C4-2B (cell line): ENCODE data around the gene ITFG2.

Experiments
- H3K27ac ChIP-seq: fragments of 450-650 bp; 2 replicates; pipeline ENCODE4 v1.5.1; 2017
- ZFX ChIP-seq: fragments of 450-650 bp; IDR thresholded peaks from 2 replicates; pipeline ENCODE4 v1.6.1; 2017
- TF ChIP-seq, protein P1 (sequence below): fragments of 450-650 bp; conservative IDR thresholded peaks from 2 replicates; pipeline ENCODE4 v1.5.1; 2017; ENCODE audit warnings: mild to moderate bottlenecking

Gene ITFG2

DNA sequence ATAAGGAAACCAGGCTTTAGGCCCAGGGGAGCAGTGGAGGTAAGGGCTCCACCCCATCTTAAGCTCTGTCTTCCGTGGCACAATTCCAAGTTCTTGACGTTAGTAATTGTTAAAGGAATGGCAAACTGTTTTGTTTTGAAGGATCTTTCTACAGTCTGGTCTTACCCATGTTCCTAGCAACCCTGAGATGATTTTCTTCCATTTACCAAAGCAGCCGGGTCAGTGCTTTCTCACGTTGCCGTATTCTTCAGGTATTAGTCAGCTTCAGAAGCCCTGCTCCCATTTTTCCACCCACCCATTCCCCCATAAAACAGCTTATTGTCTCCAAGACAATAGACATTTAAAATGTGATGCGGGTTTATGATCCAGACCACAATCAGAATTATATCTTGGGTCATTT lies 12.1 kb downstream of the ITFG2 start:
- no peak overlapping the region for H3K27ac ChIP-seq
- TF ChIP-seq, protein P1, sequence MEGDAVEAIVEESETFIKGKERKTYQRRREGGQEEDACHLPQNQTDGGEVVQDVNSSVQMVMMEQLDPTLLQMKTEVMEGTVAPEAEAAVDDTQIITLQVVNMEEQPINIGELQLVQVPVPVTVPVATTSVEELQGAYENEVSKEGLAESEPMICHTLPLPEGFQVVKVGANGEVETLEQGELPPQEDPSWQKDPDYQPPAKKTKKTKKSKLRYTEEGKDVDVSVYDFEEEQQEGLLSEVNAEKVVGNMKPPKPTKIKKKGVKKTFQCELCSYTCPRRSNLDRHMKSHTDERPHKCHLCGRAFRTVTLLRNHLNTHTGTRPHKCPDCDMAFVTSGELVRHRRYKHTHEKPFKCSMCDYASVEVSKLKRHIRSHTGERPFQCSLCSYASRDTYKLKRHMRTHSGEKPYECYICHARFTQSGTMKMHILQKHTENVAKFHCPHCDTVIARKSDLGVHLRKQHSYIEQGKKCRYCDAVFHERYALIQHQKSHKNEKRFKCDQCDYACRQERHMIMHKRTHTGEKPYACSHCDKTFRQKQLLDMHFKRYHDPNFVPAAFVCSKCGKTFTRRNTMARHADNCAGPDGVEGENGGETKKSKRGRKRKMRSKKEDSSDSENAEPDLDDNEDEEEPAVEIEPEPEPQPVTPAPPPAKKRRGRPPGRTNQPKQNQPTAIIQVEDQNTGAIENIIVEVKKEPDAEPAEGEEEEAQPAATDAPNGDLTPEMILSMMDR = no peak
- no peak for TF ChIP-seq ZFX

DNA sequence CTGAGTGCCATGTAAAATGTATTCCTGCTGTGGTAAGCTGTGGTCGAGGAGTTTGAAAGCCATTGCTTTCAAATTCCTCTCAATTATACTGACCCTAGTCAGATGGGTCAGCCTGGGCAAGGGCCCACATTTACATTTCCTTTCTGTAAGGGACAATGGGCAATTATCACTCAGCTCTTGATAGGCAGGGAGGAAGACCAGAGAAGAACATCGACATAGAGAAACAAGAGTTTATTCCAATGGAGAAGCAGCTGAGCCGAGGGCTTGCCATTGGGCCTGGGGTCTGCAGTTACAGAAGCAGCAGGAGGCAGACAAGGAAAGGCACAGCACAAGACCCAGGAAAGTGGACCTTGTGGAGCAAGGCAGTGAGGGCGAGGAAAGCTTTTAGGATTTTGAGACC lies 12.7 kb downstream of the ITFG2 start:
- no peak overlapping the region for H3K27ac ChIP-seq
- no peak for TF ChIP-seq ZFX
- TF ChIP-seq, protein P1 = no peak

DNA sequence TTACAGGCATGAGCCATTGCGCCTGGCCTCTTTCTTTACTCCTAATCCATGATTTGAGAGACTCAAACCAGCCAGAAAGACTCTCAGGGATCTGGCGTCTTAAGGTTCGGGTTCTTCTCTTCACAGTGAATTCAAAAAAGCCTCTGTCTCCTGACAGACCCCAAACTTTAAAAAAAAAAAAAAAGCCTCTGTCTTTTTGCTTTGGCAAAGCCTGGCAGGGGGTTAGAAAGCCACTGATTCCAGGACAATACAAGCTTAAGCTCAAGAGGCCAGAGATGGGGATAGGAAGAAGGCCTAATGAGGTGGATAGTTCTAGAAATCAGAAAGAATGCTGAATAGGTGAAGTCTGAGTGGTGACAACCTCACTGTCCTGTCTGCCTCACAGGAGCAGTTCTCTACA lies 13.6 kb downstream of the ITFG2 start:
- no peak overlapping the region for H3K27ac ChIP-seq
- TF ChIP-seq, protein P1 = no peak
- no peak for TF ChIP-seq ZFX

DNA sequence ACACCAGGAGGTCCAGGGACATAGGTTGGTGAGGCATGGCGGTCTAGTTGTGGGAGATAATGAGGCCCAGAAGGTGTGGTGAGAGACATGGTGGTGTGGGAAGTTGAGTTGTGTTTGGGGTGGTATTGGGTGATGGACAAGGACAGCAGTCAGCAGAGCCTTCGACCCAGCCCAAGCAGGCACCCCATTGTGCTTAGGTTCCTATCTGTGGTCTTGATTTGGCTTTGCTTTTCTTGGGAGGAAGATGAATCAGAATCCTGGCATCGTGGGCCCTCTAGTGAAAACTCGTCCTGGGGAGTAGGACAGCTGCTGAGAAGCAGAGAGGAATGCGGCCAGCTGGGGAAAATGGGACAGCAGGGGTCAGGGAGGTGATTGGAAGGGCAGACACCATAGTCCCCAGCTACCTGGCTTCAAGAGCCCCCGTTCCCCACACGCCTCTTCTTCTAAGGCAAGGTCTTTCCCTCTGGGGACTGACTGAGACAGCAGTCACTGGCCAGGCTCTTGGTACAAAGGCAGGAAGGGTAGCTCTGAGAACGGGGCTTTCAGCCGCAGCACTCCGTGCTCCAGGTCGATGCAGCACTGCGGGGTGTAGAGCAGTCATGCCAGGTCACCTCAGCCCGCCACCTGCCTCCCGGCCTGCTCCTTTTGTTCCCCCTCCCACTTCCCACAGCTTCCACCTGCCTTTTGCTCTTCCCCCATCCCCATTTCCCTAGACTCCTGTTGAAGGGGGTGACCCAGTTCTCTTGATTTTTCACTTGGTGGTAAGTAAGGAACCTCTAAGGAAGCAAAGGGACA lies 14.4 kb downstream of the ITFG2 start:
- TF ChIP-seq ZFX = no peak
- TF ChIP-seq, protein P1 = no peak
- no peak overlapping the region for H3K27ac ChIP-seq

DNA sequence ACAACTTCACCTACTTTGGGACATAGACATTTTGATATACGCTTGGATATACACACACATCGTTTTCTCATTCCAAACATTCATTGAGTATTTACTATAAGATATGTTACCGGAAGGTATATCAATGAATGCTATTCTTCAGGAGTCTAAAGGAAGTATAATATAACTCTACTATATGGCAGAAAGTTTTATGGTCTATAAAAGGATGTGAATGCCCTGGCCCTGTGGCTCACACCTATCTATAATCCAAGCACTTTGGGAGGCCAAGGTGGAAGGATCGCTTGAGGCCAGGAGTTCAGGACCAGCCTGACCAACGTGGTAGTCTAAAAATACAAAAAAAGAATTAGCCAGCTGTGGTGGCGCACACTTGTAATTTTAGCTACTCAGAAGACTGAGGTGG lies 16.8 kb downstream of the ITFG2 start:
- H3K27ac ChIP-seq = no peak overlapping the region
- no peak for TF ChIP-seq ZFX
- TF ChIP-seq, protein P1 = no peak

DNA sequence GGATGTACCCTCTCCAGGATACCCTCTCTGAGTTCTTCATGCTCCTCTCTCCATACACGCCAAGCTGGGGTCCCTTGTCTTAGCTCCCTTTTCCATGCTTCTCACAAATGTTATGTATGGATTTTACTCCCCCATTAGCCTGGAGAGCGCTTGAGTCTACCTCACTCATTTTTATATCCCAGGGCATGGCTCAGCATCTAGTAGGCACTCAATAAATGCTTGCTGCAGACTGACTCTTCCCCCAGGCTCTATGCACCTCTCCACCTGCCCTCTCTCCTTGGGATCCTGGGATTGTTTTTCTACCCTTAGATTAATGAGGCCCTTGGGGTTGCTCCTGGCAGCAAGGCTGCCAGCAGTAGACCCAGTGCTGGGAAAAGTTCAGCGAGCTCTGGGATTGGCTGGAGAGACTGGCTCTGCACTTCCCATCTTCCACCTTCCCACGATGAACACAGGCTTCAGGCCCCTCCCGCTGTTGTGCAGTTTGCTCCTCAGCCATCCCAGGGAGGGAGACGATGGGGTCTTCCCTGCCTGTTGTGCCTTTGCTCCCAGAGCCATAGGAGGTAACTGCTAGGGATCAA lies 20.2 kb downstream of the ITFG2 start:
- TF ChIP-seq, protein P1 = no peak
- TF ChIP-seq ZFX = no peak

DNA sequence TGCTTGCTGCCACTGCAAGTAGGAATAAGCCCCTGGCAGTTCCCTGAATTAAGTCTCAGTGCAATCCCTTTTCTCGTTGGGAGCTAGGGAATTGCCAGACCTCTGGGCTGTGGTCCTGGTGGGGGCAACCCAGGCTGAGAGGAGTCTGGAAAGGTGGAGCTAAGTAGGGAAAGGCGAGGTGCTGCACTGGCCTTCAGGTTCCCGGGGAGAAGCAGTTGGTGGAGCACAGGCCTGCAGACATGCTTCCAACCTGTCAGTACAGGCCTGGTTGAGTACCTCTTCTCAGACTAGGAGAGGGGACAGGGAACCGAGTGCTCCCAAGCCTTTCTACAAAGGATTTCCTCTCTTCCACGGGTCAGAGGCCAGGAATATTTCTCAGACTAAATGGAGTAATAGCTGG lies 20.9 kb downstream of the ITFG2 start:
- TF ChIP-seq, protein P1 = no peak
- TF ChIP-seq ZFX = no peak

More for the DNA sequence above, 20.2 kb downstream of the ITFG2 start:
- H3K27ac ChIP-seq = no peak overlapping the region

More for the DNA sequence above, 20.9 kb downstream of the ITFG2 start:
- no peak overlapping the region for H3K27ac ChIP-seq
